ENCODE data around the gene FDXACB1.
A peak's percentile ranks its signal among the peaks of the same experiment; 100 is the strongest.
"Not testable (repeated sequence)": the region's sequence is repeated elsewhere in the genome, so short reads cannot be mapped to it uniquely, and the experiment has no call there.

FDXACB1 gene

GRCh38 chr11:111908639-111909305 is 29.8 kb upstream of the FDXACB1 start:
- DNase-seq = no peak

GRCh38 chr11:111906680-111907079 is 27.7 kb upstream of the FDXACB1 start:
- no peak for DNase-seq

- no peak for DNase-seq
Observed at GRCh38 chr11:111905411-111905810, 26.4 kb upstream of the FDXACB1 start.

- DNase-seq = no peak
Observed at GRCh38 chr11:111886844-111887243, 7.9 kb upstream of the FDXACB1 start.

- no peak for DNase-seq
Observed at GRCh38 chr11:111886032-111886431, 7.1 kb upstream of the FDXACB1 start.

GRCh38 chr11:111885053-111885452 is 6.1 kb upstream of the FDXACB1 start:
- DNase-seq = not testable (repeated sequence)

GRCh38 chr11:111882202-111882601 is 3.2 kb upstream of the FDXACB1 start:
- no peak for DNase-seq

- DNase-seq = no peak
Observed at GRCh38 chr11:111879637-111879960, 634 bp upstream of the FDXACB1 start.

- DNase-seq = no peak
Observed at GRCh38 chr11:111878385-111878848, 548 bp downstream of the FDXACB1 start.

- DNase-seq = peak; percentile 66
Observed at GRCh38 chr11:111871693-111872161, 7.2 kb downstream of the FDXACB1 start.

- DNase-seq = peak; percentile 93
Observed at GRCh38 chr11:111870886-111871692, 7.9 kb downstream of the FDXACB1 start, which contains the start of gene ALG9. Gene ALG9, minus strand, starts transcription at chr11:111871581. Its CDS starts 99 bp downstream, at chr11:111871482.

GRCh38 chr11:111870522-111870885 is 8.5 kb downstream of the FDXACB1 start:
- DNase-seq = no peak

- no peak for DNase-seq
Observed at GRCh38 chr11:111870113-111870512, 8.9 kb downstream of the FDXACB1 start.

GRCh38 chr11:111860257-111860656 is 18.7 kb downstream of the FDXACB1 start:
- no peak for DNase-seq

- DNase-seq = no peak
Observed at GRCh38 chr11:111855506-111855905, 23.5 kb downstream of the FDXACB1 start.

- DNase-seq = no peak
Observed at GRCh38 chr11:111852103-111852502, 26.9 kb downstream of the FDXACB1 start.

- peak; percentile 36 for DNase-seq
Observed at GRCh38 chr11:111851636-111852035, 27.3 kb downstream of the FDXACB1 start.

- no peak for DNase-seq
Observed at GRCh38 chr11:111851067-111851466, 27.9 kb downstream of the FDXACB1 start.

- DNase-seq = no peak
Observed at GRCh38 chr11:111849631-111850030, 29.3 kb downstream of the FDXACB1 start.

- DNase-seq = peak; percentile 23
Observed at GRCh38 chr11:111846636-111847035, 32.3 kb downstream of the FDXACB1 start.

GRCh38 chr11:111846063-111846462 is 32.9 kb downstream of the FDXACB1 start:
- DNase-seq = no peak

GRCh38 chr11:111845276-111846028 is 33.5 kb downstream of the FDXACB1 start:
- DNase-seq = no peak

- no peak for DNase-seq
Observed at GRCh38 chr11:111843661-111844060, 35.3 kb downstream of the FDXACB1 start.
